Stomach smooth muscle (tissue), 2 donors: ENCODE data around the gene ZNF138.
"Not testable (repeated sequence)": the region's sequence is repeated elsewhere in the genome, so short reads cannot be mapped to it uniquely, and the experiment has no call there.

Source experiments
- H3K27ac ChIP-seq: one replicate; pipeline ENCODE4 v1.7.0; 2013; ENCODE audit warnings: mild to moderate bottlenecking, low read length, inconsistent platforms
- H3K27me3 ChIP-seq, 2 donors: one replicate each; pipeline ENCODE4 v1.7.0; 2013; ENCODE audit warnings: low read length in 2 of 2; ENCODE audit not compliant: insufficient read depth in 2 of 2, control insufficient read depth in 1 of 2
- H3K36me3 ChIP-seq, 2 donors: one replicate each; pipeline ENCODE4 v1.7.0; 2013; ENCODE audit warnings: low read length in 2 of 2; ENCODE audit not compliant: control insufficient read depth in 2 of 2, insufficient read depth in 2 of 2
- H3K4me1 ChIP-seq: one replicate; pipeline ENCODE4 v1.7.0; 2013; ENCODE audit warnings: low read length; ENCODE audit not compliant: control insufficient read depth, insufficient read depth
- H3K4me3 ChIP-seq, 2 donors: one replicate each; pipeline ENCODE4 v1.7.0; 2013; ENCODE audit warnings: low read length in 2 of 2
- H3K9ac ChIP-seq, 2 donors: one replicate each; pipeline ENCODE4 v1.7.0; 2013; ENCODE audit warnings: low read length in 2 of 2, mild to moderate bottlenecking in 1 of 2
- H3K9me3 ChIP-seq, 2 donors: one replicate each; pipeline ENCODE4 v1.7.0; 2013; ENCODE audit warnings: low read length in 2 of 2; ENCODE audit not compliant: control insufficient read depth in 2 of 2
- donor health status: healthy.
- donor health status: Pancreatic carcinoma.

The ZNF138 gene

GRCh38 chr7:64838051-64838450, 43.8 kb downstream of the ZNF138 start:
- H3K27ac ChIP-seq, H3K36me3 ChIP-seq: not testable (repeated sequence)

GRCh38 chr7:64838691-64839090, 44.5 kb downstream of the ZNF138 start:
- Histone ChIP-seq H3K36me3 (no peaks in the 10 kb centered on the region), H3K27ac (no peak overlapping the region), H3K27me3 (no peaks in the 10 kb centered on the region), H3K9ac (no peak overlapping the region), H3K4me1 (no peaks in the 10 kb centered on the region), H3K9me3 (no peaks in the 10 kb centered on the region), H3K4me3 (no peak overlapping the region)

More at GRCh38 chr7:64838051-64838450, 43.8 kb downstream of the ZNF138 start:
- not testable (repeated sequence) for H3K9ac ChIP-seq, H3K9me3 ChIP-seq, H3K4me1 ChIP-seq, H3K4me3 ChIP-seq, H3K27me3 ChIP-seq

- Histone ChIP-seq H3K4me1 (no peaks in the 10 kb centered on the region), H3K9ac (no peak overlapping the region), H3K36me3 (no peaks in the 10 kb centered on the region), H3K9me3 (no peaks in the 10 kb centered on the region), H3K27me3 (no peaks in the 10 kb centered on the region), H3K27ac (no peak overlapping the region), H3K4me3 (no peak overlapping the region)
Measured at GRCh38 chr7:64839910-64840309, 45.7 kb downstream of the ZNF138 start.

- H3K36me3 ChIP-seq, result no peaks in the 10 kb centered on the region
- H3K9me3 ChIP-seq, result no peaks in the 10 kb centered on the region
- H3K27me3 ChIP-seq, result no peaks in the 10 kb centered on the region
- H3K9ac ChIP-seq, result no peak overlapping the region
- H3K4me1 ChIP-seq, result no peaks in the 10 kb centered on the region
- H3K27ac ChIP-seq, result no peak overlapping the region
- no peak overlapping the region for H3K4me3 ChIP-seq
Measured at GRCh38 chr7:64849250-64849923, 55.2 kb downstream of the ZNF138 start.

- no peak overlapping the region for H3K27ac ChIP-seq
- H3K9ac ChIP-seq, result no peak overlapping the region
- H3K27me3 ChIP-seq, result no peaks in the 10 kb centered on the region
- H3K36me3 ChIP-seq, result no peaks in the 10 kb centered on the region
- no peak overlapping the region for H3K4me3 ChIP-seq
- H3K9me3 ChIP-seq, result no peaks in the 10 kb centered on the region
- H3K4me1 ChIP-seq, result no peaks in the 10 kb centered on the region
Measured at GRCh38 chr7:64849924-64850499, 55.8 kb downstream of the ZNF138 start.

GRCh38 chr7:64853679-64854078, 59.5 kb downstream of the ZNF138 start:
- H3K4me3 ChIP-seq, result no peak overlapping the region
- H3K4me1 ChIP-seq, result no peaks in the 10 kb centered on the region
- H3K9ac ChIP-seq, result no peak overlapping the region
- H3K27ac ChIP-seq, result no peak overlapping the region
- H3K36me3 ChIP-seq, result no peaks in the 10 kb centered on the region
- no peaks in the 10 kb centered on the region for H3K27me3 ChIP-seq
- no peaks in the 10 kb centered on the region for H3K9me3 ChIP-seq

- Histone ChIP-seq H3K27me3 (no peaks in the 10 kb centered on the region), H3K9ac (no peak overlapping the region)
Measured at GRCh38 chr7:64854969-64855368, 60.7 kb downstream of the ZNF138 start.

GRCh38 chr7:64863021-64863420, 68.8 kb downstream of the ZNF138 start:
- H3K27me3 ChIP-seq, result no peaks in the 10 kb centered on the region
- no peaks in the 10 kb centered on the region for H3K36me3 ChIP-seq
- no peaks in the 10 kb centered on the region for H3K9me3 ChIP-seq
- H3K9ac ChIP-seq, result no peak overlapping the region
- H3K27ac ChIP-seq, result no peak overlapping the region
- H3K4me3 ChIP-seq, result no peak overlapping the region
- no peaks in the 10 kb centered on the region for H3K4me1 ChIP-seq

More at GRCh38 chr7:64854969-64855368, 60.7 kb downstream of the ZNF138 start:
- H3K4me1 ChIP-seq, result no peaks in the 10 kb centered on the region
- no peaks in the 10 kb centered on the region for H3K9me3 ChIP-seq
- no peak overlapping the region for H3K4me3 ChIP-seq
- no peak overlapping the region for H3K27ac ChIP-seq
- H3K36me3 ChIP-seq, result no peaks in the 10 kb centered on the region

- H3K27ac ChIP-seq, H3K9me3 ChIP-seq, H3K9ac ChIP-seq, H3K27me3 ChIP-seq, H3K4me3 ChIP-seq, H3K36me3 ChIP-seq, H3K4me1 ChIP-seq: not testable (repeated sequence)
Measured at GRCh38 chr7:64863530-64863929, 69.3 kb downstream of the ZNF138 start.

- H3K9ac ChIP-seq, result no peak overlapping the region
- no peak overlapping the region for H3K27ac ChIP-seq
- H3K4me1 ChIP-seq, result no peaks in the 10 kb centered on the region
- no peaks in the 10 kb centered on the region for H3K36me3 ChIP-seq
- H3K9me3 ChIP-seq, result no peaks in the 10 kb centered on the region
- no peaks in the 10 kb centered on the region for H3K27me3 ChIP-seq
- H3K4me3 ChIP-seq, result no peak overlapping the region
Measured at GRCh38 chr7:64863969-64864368, 69.7 kb downstream of the ZNF138 start.

GRCh38 chr7:64867863-64868440, 73.7 kb downstream of the ZNF138 start:
- no peaks in the 10 kb centered on the region for H3K36me3 ChIP-seq
- H3K27me3 ChIP-seq, result peaks cover 0 to 9% of the 10 kb centered on the region in 2 donors
- no peaks in the 10 kb centered on the region for H3K9me3 ChIP-seq
- H3K9ac ChIP-seq, result no peak overlapping the region
- H3K27ac ChIP-seq, result no peak overlapping the region
- H3K4me3 ChIP-seq, result no peak overlapping the region
- H3K4me1 ChIP-seq, result no peaks in the 10 kb centered on the region
